GM21619 (cell line): ENCODE results near the gene IL6.
"Not testable (repeated sequence)": the region's sequence is repeated elsewhere in the genome, so short reads cannot be mapped to it uniquely, and the experiment has no call there.

Experiments
- ATAC-seq: cut with Tn5 transposase; IDR thresholded peaks from one replicate; pipeline ENCODE4 v1.9.1; 2021; ENCODE audit not compliant: unreplicated experiment

The IL6 gene

DNA sequence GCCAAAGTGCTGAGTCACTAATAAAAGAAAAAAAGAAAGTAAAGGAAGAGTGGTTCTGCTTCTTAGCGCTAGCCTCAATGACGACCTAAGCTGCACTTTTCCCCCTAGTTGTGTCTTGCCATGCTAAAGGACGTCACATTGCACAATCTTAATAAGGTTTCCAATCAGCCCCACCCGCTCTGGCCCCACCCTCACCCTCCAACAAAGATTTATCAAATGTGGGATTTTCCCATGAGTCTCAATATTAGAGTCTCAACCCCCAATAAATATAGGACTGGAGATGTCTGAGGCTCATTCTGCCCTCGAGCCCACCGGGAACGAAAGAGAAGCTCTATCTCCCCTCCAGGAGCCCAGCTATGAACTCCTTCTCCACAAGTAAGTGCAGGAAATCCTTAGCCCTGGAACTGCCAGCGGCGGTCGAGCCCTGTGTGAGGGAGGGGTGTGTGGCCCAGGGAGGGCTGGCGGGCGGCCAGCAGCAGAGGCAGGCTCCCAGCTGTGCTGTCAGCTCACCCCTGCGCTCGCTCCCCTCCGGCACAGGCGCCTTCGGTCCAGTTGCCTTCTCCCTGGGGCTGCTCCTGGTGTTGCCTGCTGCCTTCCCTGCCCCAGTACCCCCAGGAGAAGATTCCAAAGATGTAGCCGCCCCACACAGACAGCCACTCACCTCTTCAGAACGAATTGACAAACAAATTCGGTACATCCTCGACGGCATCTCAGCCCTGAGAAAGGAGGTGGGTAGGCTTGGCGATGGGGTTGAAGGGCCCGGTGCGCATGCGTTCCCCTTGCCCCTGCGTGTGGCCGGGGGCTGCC lies at the start of gene IL6:
Gene IL6 (plus strand): TSS at position 294 of the 807 bp plus-strand sequence. CDS start 63 bp downstream, at position 357.
- ATAC-seq = no peak

GRCh38 chr7:22677263-22677662 lies 49.7 kb upstream of the IL6 start:
- ATAC-seq = not testable (repeated sequence)

DNA sequence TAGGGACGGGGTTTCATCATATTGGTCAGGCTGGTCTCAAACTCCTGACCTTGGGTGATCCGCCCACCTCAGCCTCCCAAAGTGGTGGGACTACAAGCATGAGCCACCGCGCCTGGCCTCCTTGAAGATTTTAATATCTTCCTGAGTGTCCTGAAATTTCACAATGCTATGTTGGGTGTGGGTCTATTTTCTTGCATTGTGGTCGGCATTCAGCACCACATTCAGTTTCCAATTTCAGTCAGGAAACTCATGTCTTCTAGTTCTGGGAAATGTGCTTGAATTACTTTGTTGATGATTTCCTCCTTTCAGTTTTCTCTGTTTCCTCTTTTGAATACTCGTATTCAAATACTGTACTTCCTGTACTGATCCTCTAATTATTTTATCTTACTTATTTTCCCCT lies 49.3 kb upstream of the IL6 start:
- no peak for ATAC-seq

- ATAC-seq = no peak
Measured at GRCh38 chr7:22680482-22680911, 46.5 kb upstream of the IL6 start.

- ATAC-seq = no peak
Measured at GRCh38 chr7:22681312-22681711, 45.7 kb upstream of the IL6 start.

DNA sequence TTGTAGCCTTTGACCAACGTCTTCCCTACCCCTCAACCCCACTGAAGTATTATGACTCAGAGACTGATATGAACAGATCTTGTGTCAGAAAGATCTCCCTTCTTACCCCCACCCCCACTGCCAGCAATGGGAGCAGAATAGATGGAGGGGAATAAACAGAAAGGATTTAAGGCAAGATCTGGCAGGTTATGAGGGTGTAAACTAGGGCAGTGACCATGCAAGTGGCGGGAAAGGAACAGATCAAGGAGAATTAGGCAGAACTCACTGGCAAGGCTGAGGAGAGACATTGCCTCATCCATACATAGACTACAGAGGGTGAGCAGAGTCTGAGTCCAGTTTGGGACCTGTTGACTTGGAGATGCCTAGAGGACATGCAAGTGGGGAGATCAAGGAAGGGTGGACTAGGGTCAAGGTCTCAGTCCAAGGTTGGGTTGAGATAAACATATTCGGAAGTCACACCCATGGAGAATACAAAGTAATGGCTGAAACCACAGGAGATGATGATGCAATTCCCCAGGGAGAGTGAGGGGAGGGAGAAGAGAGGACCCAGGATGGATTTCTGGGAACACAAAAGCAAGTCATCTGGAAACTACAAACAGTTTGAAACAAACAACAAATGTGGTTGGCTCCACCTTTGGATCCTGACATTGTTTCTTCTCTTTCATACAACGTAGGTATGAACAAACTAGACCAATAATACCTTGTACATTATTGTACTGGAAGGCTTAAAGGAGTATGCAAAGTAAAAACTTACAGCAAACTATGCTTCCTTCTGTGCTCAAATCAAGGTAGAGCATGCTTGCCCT lies 44.9 kb upstream of the IL6 start:
- no peak for ATAC-seq

DNA sequence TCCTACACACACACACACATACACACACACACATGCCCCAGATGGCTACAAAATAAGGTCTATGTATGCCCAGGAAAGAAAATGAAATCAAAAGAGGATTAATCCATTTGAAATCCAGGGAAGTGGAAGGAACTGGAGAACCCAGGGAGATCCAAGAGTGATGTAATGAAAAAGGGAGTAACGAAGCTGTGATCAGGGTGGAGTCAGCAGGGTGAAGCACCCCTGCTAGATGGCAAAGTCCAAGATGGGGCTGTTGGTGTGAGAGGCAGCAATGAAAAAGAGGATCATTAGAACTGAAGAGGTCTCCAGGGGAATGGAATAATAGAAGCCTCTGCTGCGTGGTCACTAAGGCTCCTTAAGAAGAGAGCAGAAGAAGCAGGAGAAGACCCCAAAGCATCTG lies 43.6 kb upstream of the IL6 start:
- no peak for ATAC-seq

DNA sequence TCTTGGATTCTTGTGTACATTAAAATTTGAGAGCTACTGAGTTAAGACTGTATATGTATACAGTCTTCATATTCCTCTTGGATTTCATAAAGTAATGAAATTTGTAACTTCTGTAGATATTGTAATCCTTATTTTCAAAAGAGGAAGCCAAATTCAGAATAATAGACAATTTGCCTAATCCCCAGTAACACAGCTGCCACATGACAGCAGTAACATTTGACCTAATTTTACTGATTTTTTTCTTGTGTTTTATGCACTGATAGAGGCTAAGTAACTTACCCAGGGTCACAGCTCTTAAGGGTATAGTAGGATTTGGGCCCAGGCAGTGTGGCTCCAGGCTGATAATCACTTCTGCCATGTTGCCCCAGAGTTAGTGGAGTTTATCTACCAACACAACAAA lies 40.4 kb upstream of the IL6 start:
- ATAC-seq = no peak

DNA sequence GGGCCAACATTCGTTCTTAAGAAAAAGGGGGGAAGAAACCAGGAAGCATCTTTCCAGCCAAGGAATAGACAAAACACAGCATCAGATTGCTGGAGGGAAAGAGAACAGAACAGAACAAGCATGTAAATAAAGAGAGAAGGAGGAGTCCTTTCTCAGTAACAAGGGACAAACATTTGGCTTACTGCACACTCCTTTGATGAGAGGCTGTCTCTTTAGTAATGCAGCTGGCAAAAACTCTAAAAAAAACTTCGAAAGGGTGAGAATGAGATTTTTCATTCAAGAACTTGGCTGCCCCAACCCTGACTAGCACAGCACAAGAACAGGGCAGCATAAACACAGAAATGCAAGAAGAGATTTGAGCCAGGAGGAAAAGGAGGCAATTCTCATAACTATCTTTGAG lies 38.9 kb upstream of the IL6 start:
- ATAC-seq = no peak

- not testable (repeated sequence) for ATAC-seq
Measured at GRCh38 chr7:22688934-22689333, 38.1 kb upstream of the IL6 start.

DNA sequence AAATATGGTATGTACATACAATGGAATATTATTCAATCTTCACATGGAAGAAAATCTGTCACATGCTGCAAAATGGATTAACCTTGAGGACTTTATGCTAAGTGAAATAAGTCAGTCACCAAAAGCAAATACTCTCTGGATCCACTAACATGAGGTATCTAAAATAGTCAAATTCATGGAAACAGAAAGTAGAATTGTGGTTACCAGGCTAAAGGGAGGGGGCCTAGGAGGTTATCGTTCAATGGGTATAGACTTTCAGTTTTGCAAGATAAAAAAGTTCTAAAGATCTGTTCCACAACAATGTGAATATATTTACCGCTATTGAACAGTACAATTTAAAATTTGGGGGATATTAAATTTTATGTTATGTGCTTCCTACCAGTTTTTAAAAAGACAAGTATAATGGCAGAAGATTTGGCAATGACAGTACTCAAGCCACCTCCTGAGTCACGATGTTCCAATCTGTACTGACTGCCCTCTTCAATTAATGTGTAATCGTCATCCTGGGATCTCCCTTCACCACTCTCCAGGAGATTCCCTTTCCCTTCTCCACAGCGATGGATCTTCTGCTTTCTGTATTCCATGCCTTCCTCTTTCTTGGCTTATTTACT lies 32.3 kb upstream of the IL6 start:
- ATAC-seq = no peak

- ATAC-seq = no peak
Measured at GRCh38 chr7:22695476-22696132, 31.4 kb upstream of the IL6 start.

DNA sequence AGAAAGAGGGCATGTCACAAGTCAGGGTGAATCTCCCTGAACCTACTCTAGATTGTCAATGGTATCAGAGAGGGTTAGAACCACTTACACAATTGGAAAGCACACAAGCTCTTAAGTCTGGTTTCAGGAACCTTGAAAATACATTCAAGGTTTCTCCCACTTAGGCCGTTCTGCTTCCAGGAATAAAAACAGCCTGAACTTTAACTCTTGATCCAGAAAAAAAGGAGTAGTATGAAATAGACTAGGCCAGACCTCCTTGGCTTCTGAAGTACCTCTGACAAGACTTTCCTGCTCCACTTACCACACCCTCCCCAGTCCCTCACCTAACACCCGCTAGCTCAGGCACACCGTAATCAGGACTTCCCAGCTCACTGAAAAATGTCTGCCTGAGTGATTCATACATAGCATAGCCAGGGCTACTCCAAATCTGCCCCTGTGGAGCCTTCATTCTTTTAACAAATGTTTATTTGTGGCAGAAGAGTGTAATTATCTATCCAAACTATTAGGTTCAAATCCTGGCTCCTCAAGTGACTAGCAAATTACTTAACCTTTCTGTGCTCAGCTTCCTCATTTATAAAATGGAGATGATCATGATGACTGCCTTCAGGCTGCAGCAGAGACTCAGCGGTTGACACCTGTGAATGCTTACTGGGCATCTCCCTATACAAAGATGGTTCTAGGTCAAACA lies 30.3 kb upstream of the IL6 start:
- no peak for ATAC-seq

DNA sequence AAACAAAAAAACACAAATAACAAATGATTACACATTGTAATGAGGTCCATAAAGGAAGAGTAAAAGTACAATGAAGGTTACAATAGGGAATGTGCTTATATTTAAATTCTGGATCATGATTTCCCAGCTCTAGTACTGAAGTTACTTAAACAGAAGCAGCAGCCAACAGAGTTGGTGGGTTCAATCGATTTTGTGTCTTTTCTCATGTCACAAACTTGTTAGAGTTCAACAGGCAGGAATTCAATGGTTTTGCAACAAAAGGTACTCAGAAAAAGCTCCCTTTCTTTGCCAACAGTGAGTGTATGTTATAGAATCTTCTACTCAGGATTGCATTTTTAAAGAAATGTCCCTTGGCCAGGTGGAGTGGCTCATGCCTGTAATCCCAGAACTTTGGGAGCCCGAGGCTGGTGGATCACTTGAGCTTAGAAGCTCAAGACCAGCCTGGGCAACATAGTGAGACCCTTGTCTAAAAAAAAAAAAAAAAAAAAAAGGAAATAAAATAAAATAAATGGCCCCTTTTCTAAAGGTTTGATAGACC lies 29.6 kb upstream of the IL6 start:
- no peak for ATAC-seq

GRCh38 chr7:22697876-22698606 lies 29.0 kb upstream of the IL6 start:
- ATAC-seq = peak; percentile 83

DNA sequence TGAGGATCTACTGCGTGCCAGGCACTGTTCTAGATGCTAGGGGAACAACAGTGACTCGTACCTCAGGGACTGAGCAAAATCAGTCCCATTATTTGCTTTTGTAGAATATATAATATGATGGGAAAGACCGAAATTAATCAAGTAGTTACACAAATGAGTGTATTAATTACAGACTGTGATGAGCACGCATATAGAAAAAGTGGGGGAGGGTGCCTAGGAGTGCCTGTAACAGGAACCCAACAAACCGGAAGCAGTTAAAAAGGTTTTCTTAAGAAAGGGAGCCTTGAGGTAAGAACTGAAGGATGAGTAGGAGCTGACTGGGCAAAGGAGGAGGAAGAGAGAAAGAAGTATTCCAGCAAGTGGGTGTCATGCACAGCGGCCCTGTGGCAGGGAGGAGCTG lies 28.2 kb upstream of the IL6 start:
- no peak for ATAC-seq

GRCh38 chr7:22700559-22701002 lies 26.4 kb upstream of the IL6 start:
- ATAC-seq = no peak

DNA sequence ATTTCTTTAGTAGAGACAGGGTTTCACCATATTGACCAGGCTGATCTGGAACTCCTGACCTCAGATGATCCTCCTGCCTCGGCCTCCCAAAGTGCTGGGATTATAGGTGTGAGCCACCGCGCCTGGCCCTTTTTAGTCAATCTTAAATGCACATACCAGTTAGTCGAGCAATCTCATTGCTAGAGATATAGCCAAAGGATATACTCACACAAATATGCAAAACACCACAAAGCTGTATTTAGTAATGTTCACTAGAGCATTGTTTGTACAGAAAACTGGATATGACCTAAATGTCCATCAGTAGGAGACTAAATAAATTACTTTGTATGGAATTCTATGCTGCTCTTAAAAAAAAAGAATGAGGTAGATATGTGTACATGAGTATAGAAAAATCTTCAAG lies 24.5 kb upstream of the IL6 start:
- no peak for ATAC-seq

DNA sequence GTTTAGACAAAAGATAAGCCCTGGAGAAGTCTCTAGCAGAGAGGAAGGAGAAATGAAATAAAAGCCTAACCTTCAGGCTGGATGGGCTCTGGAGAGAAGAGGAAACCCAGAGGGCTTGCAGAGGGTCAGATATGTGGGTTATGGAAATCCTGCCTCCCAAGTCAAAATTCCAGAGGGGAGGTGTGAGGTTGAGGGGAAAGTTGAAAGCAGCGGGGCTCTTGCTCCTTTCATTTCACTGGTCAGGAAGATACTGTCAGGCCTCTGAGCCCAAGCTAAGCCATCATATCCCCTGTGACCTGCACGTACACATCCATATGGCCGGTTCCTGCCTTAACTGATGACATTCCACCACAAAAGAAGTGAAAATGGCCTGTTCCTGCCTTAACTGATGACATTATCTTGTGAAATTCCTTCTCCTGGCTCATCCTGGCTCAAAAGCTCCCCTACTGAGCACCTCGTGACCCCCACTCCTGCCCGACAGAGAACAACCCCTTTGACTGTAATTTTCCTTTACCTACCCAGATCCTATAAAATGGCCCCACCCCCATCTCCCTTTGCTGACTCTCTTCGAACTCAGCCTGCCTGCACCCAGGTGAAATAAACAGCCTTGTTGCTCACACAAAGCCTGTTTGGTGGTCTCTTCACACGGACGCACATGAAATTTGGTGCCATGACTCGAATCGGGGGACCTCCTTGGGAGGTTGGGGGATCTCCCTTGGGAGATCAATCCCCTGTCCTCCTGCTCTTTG lies 23.7 kb upstream of the IL6 start:
- not testable (repeated sequence) for ATAC-seq
